Karpas-422 (cell line): ENCODE data around the gene POLR3K. TPM values are rescaled to one million over a fixed set of nuclear protein-coding genes. Genes with fewer than 3 reads are reported as not detected.

ENCODE experiments used
- DNase-seq: peaks from one replicate; pipeline ENCODE4 v3.0.0-alpha.2; 2015
- H2AFZ ChIP-seq: fragments of 200-600 bp; sonication (generic); 2 replicates; pipeline ENCODE4 v1.6.1; 2014; ENCODE audit warnings: antibody characterized with exemption, low read length, mixed read lengths
- H3K27ac ChIP-seq: fragments of 200-600 bp; sonication (generic); 2 replicates; pipeline ENCODE4 v1.5.1; 2014; ENCODE audit warnings: mild to moderate bottlenecking, low read length, moderate library complexity
- H3K27me3 ChIP-seq: fragments of 200-600 bp; sonication (generic); 2 replicates; pipeline ENCODE4 v1.6.1; 2014; ENCODE audit warnings: low read length, mixed read lengths
- H3K36me3 ChIP-seq: fragments of 200-600 bp; sonication (generic); 2 replicates; pipeline ENCODE4 v1.6.1; 2014; ENCODE audit warnings: low read length, mixed read lengths; ENCODE audit not compliant: insufficient read depth
- H3K4me1 ChIP-seq: fragments of 200-600 bp; sonication (generic); 2 replicates; pipeline ENCODE4 v1.6.1; 2014; ENCODE audit warnings: mild to moderate bottlenecking, low read length, mixed read lengths
- H3K4me2 ChIP-seq: fragments of 200-600 bp; sonication (generic); 2 replicates; pipeline ENCODE4 v1.6.1; 2014; ENCODE audit warnings: low read length, low read depth, mild to moderate bottlenecking; ENCODE audit not compliant: poor library complexity, severe bottlenecking
- H3K4me3 ChIP-seq: fragments of 200-600 bp; sonication (generic); 2 replicates; pipeline ENCODE4 v1.5.1; 2014; ENCODE audit warnings: mild to moderate bottlenecking, antibody characterized with exemption, low read length, mixed read lengths
- H3K79me2 ChIP-seq: fragments of 200-600 bp; sonication (generic); 2 replicates; pipeline ENCODE4 v1.6.1; 2014; ENCODE audit warnings: mild to moderate bottlenecking, low read length, mixed read lengths
- H3K9ac ChIP-seq: fragments of 200-600 bp; sonication (generic); 2 replicates; pipeline ENCODE4 v1.6.0; 2014; ENCODE audit warnings: low read length
- H3K9me2 ChIP-seq: fragments of 200-600 bp; sonication (generic), shearing (Covaris generic); replicated peaks from 2 replicates; pipeline ENCODE4 v1.6.0; 2014; ENCODE audit warnings: mild to moderate bottlenecking, low read length, moderate library complexity; ENCODE audit not compliant: insufficient read depth
- H3K9me3 ChIP-seq: fragments of 300-700, 200-600 bp; sonication (generic); 2 replicates; pipeline ENCODE4 v1.6.1; 2014; ENCODE audit warnings: low read length, mixed read lengths
- H4K20me1 ChIP-seq: fragments of 200-600 bp; sonication (generic); 2 replicates; pipeline ENCODE4 v1.6.1; 2014; ENCODE audit warnings: mild to moderate bottlenecking, antibody characterized with exemption, low read length, low read depth; ENCODE audit not compliant: insufficient read depth
- total RNA-seq: library from RNA; depleted of rRNA; stranded (reverse); fragments of >200 nt; shearing (Covaris generic); gene quantifications from 2 replicates; pipeline ENCODE4 v1.2.3, GENCODE V29; 2014; ENCODE audit warnings: low replicate concordance

POLR3K gene
- total RNA-seq, 1 experiment from 2014 or later, result 11.9 TPM

GRCh38 chr16:84718-85406 lies 31.5 kb upstream of the POLR3K start:
- no peak overlapping the region for H3K4me3 ChIP-seq
- no peaks in the 10 kb centered on the region for H3K9me3 ChIP-seq
- no peaks in the 10 kb centered on the region; the same call in 1 of the 2 replicates for H3K36me3 ChIP-seq
- H3K27ac ChIP-seq, result no peak overlapping the region
- no peak overlapping the region for H3K4me2 ChIP-seq
- no peaks in the 10 kb centered on the region for H3K9me2 ChIP-seq
- no peaks in the 10 kb centered on the region for H4K20me1 ChIP-seq
- no peak overlapping the region for H3K9ac ChIP-seq
- DNase-seq, result peak; percentile 47
- H3K4me1 ChIP-seq, result peaks cover 8% of the 10 kb centered on the region; the same call in 1 of the 2 replicates
- no peak overlapping the region for H2AFZ ChIP-seq
- H3K27me3 ChIP-seq, result no peaks in the 10 kb centered on the region
- no peaks in the 10 kb centered on the region for H3K79me2 ChIP-seq

GRCh38 chr16:83781-84615 lies 30.6 kb upstream of the POLR3K start:
- H3K27me3 ChIP-seq, result no peaks in the 10 kb centered on the region
- H3K4me2 ChIP-seq, result no peak overlapping the region
- no peak for DNase-seq

GRCh38 chr16:83060-83603 lies 29.7 kb upstream of the POLR3K start:
- H2AFZ ChIP-seq, result no peak overlapping the region
- no peak overlapping the region for H3K4me3 ChIP-seq
- H3K27me3 ChIP-seq, result no peaks in the 10 kb centered on the region
- H3K4me2 ChIP-seq, result no peak overlapping the region
- no peak overlapping the region for H3K27ac ChIP-seq
- H3K4me1 ChIP-seq, result peaks cover 16% of the 10 kb centered on the region
- H3K9ac ChIP-seq, result no peak overlapping the region
- H3K36me3 ChIP-seq, result no peaks in the 10 kb centered on the region; the same call in 1 of the 2 replicates
- no peaks in the 10 kb centered on the region for H4K20me1 ChIP-seq
- no peaks in the 10 kb centered on the region for H3K9me3 ChIP-seq
- no peak for DNase-seq
- peaks cover 13% of the 10 kb centered on the region for H3K79me2 ChIP-seq
- H3K9me2 ChIP-seq, result no peaks in the 10 kb centered on the region

More at GRCh38 chr16:83781-84615, 30.6 kb upstream of the POLR3K start:
- Histone ChIP-seq H3K9ac (no peak overlapping the region), H3K9me3 (no peaks in the 10 kb centered on the region), H4K20me1 (no peaks in the 10 kb centered on the region), H3K36me3 (no peaks in the 10 kb centered on the region; the same call in 1 of the 2 replicates), H3K9me2 (no peaks in the 10 kb centered on the region), H3K79me2 (peaks cover 5% of the 10 kb centered on the region), H3K27ac (no peak overlapping the region), H3K4me1 (peaks cover 13% of the 10 kb centered on the region), H3K4me3 (no peak overlapping the region), H2AFZ (no peak overlapping the region)

GRCh38 chr16:79151-80054 lies 26.0 kb upstream of the POLR3K start:
- H3K27ac ChIP-seq, result no peak overlapping the region
- no peaks in the 10 kb centered on the region for H3K9me3 ChIP-seq
- no peak for DNase-seq
- peaks cover 13% of the 10 kb centered on the region for H3K79me2 ChIP-seq
- no peaks in the 10 kb centered on the region for H3K27me3 ChIP-seq
- peaks cover 29% of the 10 kb centered on the region for H3K4me1 ChIP-seq
- H3K4me2 ChIP-seq, result peak overlapping the region; percentile 79
- H2AFZ ChIP-seq, result no peak overlapping the region
- H3K4me3 ChIP-seq, result peak overlapping the region; percentile 72
- no peaks in the 10 kb centered on the region for H3K9me2 ChIP-seq
- peak overlapping the region; percentile 91 for H3K9ac ChIP-seq
- H4K20me1 ChIP-seq, result no peaks in the 10 kb centered on the region
- H3K36me3 ChIP-seq, result no peaks in the 10 kb centered on the region

GRCh38 chr16:78444-79150 lies 25.2 kb upstream of the POLR3K start:
- peak overlapping the region; percentile 91 for H3K9ac ChIP-seq

GRCh38 chr16:77807-78443 lies 24.5 kb upstream of the POLR3K start, which contains the start of gene MPG:
MPG (plus strand) TSS chr16:78225; CDS start chr16:78310, 85 bp downstream.
- peak; percentile 94 for DNase-seq
- H2AFZ ChIP-seq, result peak within 1 kb of the TSS; percentile 66; the same call in 1 of the 2 replicates

More at GRCh38 chr16:78444-79150, 25.2 kb upstream of the POLR3K start:
- Histone ChIP-seq H3K9me2 (no peaks in the 10 kb centered on the region), H3K4me1 (peaks cover 27% of the 10 kb centered on the region), H3K4me2 (peak overlapping the region; percentile 79), H3K79me2 (peaks cover 13% of the 10 kb centered on the region), H3K4me3 (peak overlapping the region; percentile 72), H4K20me1 (no peaks in the 10 kb centered on the region), H3K27ac (no peak overlapping the region), H3K9me3 (no peaks in the 10 kb centered on the region), H3K27me3 (no peaks in the 10 kb centered on the region), H2AFZ (no peak overlapping the region), H3K36me3 (no peaks in the 10 kb centered on the region)
- DNase-seq, result peak; percentile 56

More at GRCh38 chr16:77807-78443, 24.5 kb upstream of the POLR3K start, which contains the start of gene MPG:
- Histone ChIP-seq H3K27ac (peak within 1 kb of the TSS; percentile 43; the same call in 1 of the 2 replicates), H3K9ac (peak within 1 kb of the TSS; percentile 91), H3K4me3 (peak within 1 kb of the TSS; percentile 72), H3K27me3 (no peaks in the 10 kb centered on the region), H3K36me3 (no peaks in the 10 kb centered on the region), H4K20me1 (no peaks in the 10 kb centered on the region), H3K4me2 (peak within 1 kb of the TSS; percentile 79), H3K9me3 (no peaks in the 10 kb centered on the region), H3K4me1 (peaks cover 27% of the 10 kb centered on the region), H3K9me2 (no peaks in the 10 kb centered on the region), H3K79me2 (peaks cover 13% of the 10 kb centered on the region)
